ENCODE measurements around the gene CYB561D1.
"Not testable (repeated sequence)": the region's sequence is repeated elsewhere in the genome, so short reads cannot be mapped to it uniquely, and the experiment has no call there.

CYB561D1 gene

GRCh38 chr1:109493805-109494539 is at the start of gene CYB561D1:
Gene CYB561D1 (plus strand): TSS chr1:109494094. CDS start chr1:109494140, 46 bp downstream.
- DNase-seq, result peak; percentile 92

- DNase-seq, result no peak
These were observed 49.5 kb upstream of the CYB561D1 start for GRCh38 chr1:109444346-109444745.

GRCh38 chr1:109445949-109446695 is 47.8 kb upstream of the CYB561D1 start:
- not testable (repeated sequence) for DNase-seq

- DNase-seq, result no peak
These were observed 46.4 kb upstream of the CYB561D1 start for GRCh38 chr1:109447524-109447923.

GRCh38 chr1:109454497-109455133 is 39.3 kb upstream of the CYB561D1 start:
- no peak for DNase-seq

GRCh38 chr1:109457819-109458218 is 36.1 kb upstream of the CYB561D1 start:
- DNase-seq, result no peak

GRCh38 chr1:109466125-109466451 is 27.8 kb upstream of the CYB561D1 start:
- DNase-seq, result no peak

- peak; percentile 47 for DNase-seq
These were observed 27.2 kb upstream of the CYB561D1 start, which contains the start of gene SYPL2 for GRCh38 chr1:109466452-109467300. Gene SYPL2 (plus strand): TSS chr1:109466546. CDS start chr1:109466844, 298 bp downstream.

- no peak for DNase-seq
These were observed 26.6 kb upstream of the CYB561D1 start for GRCh38 chr1:109467301-109467777.

- no peak for DNase-seq
These were observed 25.8 kb upstream of the CYB561D1 start for GRCh38 chr1:109468061-109468460.

- DNase-seq, result no peak
These were observed 25.0 kb upstream of the CYB561D1 start for GRCh38 chr1:109468903-109469302.

GRCh38 chr1:109470245-109470644 is 23.6 kb upstream of the CYB561D1 start:
- DNase-seq, result no peak

GRCh38 chr1:109472779-109473178 is 21.1 kb upstream of the CYB561D1 start:
- DNase-seq, result no peak

GRCh38 chr1:109473284-109474057 is 20.4 kb upstream of the CYB561D1 start:
- DNase-seq, result not testable (repeated sequence)

GRCh38 chr1:109474697-109475096 is 19.2 kb upstream of the CYB561D1 start:
- DNase-seq, result no peak

- no peak for DNase-seq
These were observed 18.6 kb upstream of the CYB561D1 start for GRCh38 chr1:109475261-109475660.

GRCh38 chr1:109476825-109477224 is 17.1 kb upstream of the CYB561D1 start:
- no peak for DNase-seq

- no peak for DNase-seq
These were observed 16.1 kb upstream of the CYB561D1 start for GRCh38 chr1:109477821-109478220.

- no peak for DNase-seq
These were observed 15.1 kb upstream of the CYB561D1 start for GRCh38 chr1:109478806-109479205.

- no peak for DNase-seq
These were observed 14.6 kb upstream of the CYB561D1 start for GRCh38 chr1:109479311-109479710.

- no peak for DNase-seq
These were observed 14.0 kb upstream of the CYB561D1 start for GRCh38 chr1:109479901-109480300.

GRCh38 chr1:109481646-109482045 is 12.2 kb upstream of the CYB561D1 start:
- no peak for DNase-seq
